HUES64 (cell line): ENCODE results near the gene KCNV2.
A peak's percentile ranks its signal among the peaks of the same experiment; 100 is the strongest.

Experiments
- H3K27ac ChIP-seq: 2 replicates; pipeline ENCODE4 v1.7.0; 2013; ENCODE audit warnings: low read depth, low read length, inconsistent platforms
- H3K27me3 ChIP-seq: 2 replicates; pipeline ENCODE4 v1.6.1; 2013; ENCODE audit warnings: mild to moderate bottlenecking, low read length; ENCODE audit not compliant: insufficient read depth
- H3K36me3 ChIP-seq: 2 replicates; pipeline ENCODE4 v1.6.1; 2013; ENCODE audit warnings: mild to moderate bottlenecking, low read length; ENCODE audit not compliant: insufficient read depth
- H3K4me1 ChIP-seq: 2 replicates; pipeline ENCODE4 v1.6.1; 2013; ENCODE audit warnings: mild to moderate bottlenecking, low read length, moderate library complexity; ENCODE audit not compliant: insufficient read depth
- H3K4me3 ChIP-seq: 2 replicates; pipeline ENCODE4 v1.5.1; 2013; ENCODE audit warnings: mild to moderate bottlenecking, low read length, moderate library complexity
- H3K9ac ChIP-seq: 2 replicates; pipeline ENCODE4 v1.6.1; 2013; ENCODE audit warnings: mild to moderate bottlenecking, low read depth, low read length
- H3K9me3 ChIP-seq: 2 replicates; pipeline ENCODE4 v1.6.1; 2013; ENCODE audit warnings: low read depth, low read length; ENCODE audit not compliant: insufficient read depth
- WGBS: fragments of 150-250, 120-280 bp; methylation state at CpG from one replicate; pipeline ENCODE4 v1.1.7; 2013; ENCODE audit warnings: missing lambda C conversion rate; 5-methylcytosine and 5-hydroxymethylcytosine counted together

KCNV2 gene

DNA sequence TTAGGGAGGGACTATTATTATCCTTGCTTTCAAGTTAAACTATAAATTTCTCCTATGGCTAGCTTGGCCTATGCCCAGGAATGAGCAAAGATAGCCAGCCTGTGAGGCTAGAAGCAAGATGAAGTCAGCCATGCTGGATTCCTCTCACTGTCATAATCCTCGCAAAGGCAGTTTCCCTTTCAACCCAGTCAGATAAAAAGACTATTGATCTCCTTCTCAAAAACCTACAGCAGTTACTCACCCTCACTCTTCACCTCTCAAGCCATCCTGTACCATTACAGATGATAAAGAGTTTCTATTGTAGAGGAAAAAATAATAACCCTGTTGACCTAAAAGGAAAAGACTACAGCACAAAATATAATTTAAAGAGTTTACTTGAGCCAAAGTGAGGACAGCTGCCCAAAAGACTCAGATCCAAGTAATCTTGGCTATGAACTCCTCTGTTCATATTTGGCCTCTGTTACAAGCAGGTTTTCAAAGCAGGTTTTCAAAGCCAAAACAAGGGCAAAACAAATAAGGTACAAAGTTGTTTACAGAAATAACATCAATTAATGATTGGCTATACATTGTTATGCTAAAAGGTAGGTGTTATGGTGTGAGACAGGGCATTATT lies 41.7 kb downstream of the KCNV2 start:
- Histone ChIP-seq H3K4me1 (peaks cover 43% of the 10 kb centered on the region), H3K27ac (peak overlapping the region; percentile 68; the same call in 1 of the 2 replicates), H3K9me3 (no peaks in the 10 kb centered on the region), H3K36me3 (peaks cover 9% of the 10 kb centered on the region), H3K9ac (no peak overlapping the region), H3K4me3 (no peak overlapping the region), H3K27me3 (no peaks in the 10 kb centered on the region)
- WGBS = 0% methylated on average over 1 of the region's 1 CpG

DNA sequence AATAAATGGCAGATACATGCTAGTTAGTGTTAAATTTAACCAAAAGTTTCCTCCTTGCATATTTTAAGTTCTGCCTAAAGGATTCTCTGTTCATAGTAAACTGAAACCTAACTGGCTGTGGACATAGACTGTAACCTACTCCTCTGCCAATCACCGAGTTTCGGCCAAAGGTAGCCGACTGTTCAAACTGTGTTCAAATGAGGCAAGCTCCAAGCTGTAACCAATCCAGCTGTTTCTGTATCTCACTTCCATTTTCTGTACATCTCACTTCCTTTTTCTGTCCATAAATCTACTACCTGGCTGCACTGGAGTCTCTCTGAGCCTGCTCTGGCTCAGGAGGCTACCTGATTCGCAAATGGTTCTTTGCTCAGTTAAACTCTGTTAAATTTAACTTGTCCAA lies 44.1 kb downstream of the KCNV2 start:
- Histone ChIP-seq H3K9me3 (no peaks in the 10 kb centered on the region), H3K4me1 (peaks cover 42% of the 10 kb centered on the region), H3K4me3 (no peak overlapping the region), H3K27ac (no peak overlapping the region), H3K36me3 (peaks cover 9% of the 10 kb centered on the region), H3K9ac (no peak overlapping the region), H3K27me3 (no peaks in the 10 kb centered on the region)
- 93% methylated on average over 4 of the region's 4 CpGs for WGBS

DNA sequence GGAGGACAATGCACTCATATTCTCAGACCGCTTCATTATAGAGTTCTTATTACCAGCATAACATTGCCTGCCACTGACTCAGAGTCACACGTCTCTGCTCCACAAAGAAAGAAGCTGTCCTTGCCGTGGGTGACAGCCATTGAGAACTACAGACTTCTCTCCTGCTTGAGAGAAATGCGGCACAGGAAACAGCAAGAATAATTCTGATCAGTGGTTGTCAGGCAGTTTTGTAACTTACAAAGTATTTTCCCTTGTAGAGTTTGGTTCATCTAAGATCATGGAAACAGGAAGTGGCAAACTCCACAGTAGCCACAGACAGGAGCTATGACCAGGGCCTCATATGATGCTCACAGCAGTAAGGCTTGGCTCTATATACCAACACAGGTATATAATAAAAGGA lies 47.0 kb downstream of the KCNV2 start:
- Histone ChIP-seq H3K36me3 (peaks cover 24% of the 10 kb centered on the region), H3K27ac (no peak overlapping the region), H3K9me3 (no peaks in the 10 kb centered on the region), H3K4me1 (peaks cover 28% of the 10 kb centered on the region), H3K4me3 (no peak overlapping the region), H3K27me3 (no peaks in the 10 kb centered on the region), H3K9ac (peak overlapping the region; percentile 21; the same call in 1 of the 2 replicates)
- 91% methylated on average over 4 of the region's 4 CpGs for WGBS

DNA sequence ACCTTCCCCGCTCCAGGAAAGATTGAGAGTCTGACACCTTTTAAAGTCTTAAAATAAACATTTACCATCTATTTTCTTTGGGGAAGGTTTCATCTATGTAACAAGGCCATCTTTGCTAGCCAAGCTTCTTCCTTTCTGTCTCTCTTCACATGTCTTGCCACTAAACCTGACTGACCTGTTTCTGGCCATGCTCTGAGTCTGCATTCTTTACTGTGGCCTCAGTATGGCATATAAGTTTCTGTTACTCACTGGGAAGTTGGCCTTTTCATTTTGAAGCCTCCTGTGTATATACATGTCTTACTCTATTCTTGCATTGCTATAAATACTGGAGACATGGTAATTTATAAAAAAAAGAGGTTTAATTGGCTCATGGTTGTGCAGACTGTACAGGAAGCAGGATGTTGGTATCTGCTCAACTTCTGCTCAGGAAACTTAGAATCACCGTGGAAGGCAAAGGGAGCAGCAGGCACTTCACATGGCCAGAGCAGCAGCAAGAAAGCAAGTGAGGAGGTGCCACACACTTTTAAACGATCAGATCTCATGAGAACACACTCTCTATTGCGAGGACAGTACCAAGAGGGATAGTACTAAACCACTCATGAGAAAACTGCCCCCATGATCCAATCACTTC lies 48.1 kb downstream of the KCNV2 start:
- H3K36me3 ChIP-seq = peaks cover 32% of the 10 kb centered on the region
- peak overlapping the region; percentile 1; the same call in 1 of the 2 replicates for H3K9ac ChIP-seq
- no peaks in the 10 kb centered on the region for H3K9me3 ChIP-seq
- no peaks in the 10 kb centered on the region for H3K27me3 ChIP-seq
- no peak overlapping the region for H3K4me3 ChIP-seq
- 86% methylated on average over 3 of the region's 4 CpGs for WGBS
- H3K27ac ChIP-seq = peak overlapping the region; percentile 11; the same call in 1 of the 2 replicates
- peaks cover 19% of the 10 kb centered on the region for H3K4me1 ChIP-seq

DNA sequence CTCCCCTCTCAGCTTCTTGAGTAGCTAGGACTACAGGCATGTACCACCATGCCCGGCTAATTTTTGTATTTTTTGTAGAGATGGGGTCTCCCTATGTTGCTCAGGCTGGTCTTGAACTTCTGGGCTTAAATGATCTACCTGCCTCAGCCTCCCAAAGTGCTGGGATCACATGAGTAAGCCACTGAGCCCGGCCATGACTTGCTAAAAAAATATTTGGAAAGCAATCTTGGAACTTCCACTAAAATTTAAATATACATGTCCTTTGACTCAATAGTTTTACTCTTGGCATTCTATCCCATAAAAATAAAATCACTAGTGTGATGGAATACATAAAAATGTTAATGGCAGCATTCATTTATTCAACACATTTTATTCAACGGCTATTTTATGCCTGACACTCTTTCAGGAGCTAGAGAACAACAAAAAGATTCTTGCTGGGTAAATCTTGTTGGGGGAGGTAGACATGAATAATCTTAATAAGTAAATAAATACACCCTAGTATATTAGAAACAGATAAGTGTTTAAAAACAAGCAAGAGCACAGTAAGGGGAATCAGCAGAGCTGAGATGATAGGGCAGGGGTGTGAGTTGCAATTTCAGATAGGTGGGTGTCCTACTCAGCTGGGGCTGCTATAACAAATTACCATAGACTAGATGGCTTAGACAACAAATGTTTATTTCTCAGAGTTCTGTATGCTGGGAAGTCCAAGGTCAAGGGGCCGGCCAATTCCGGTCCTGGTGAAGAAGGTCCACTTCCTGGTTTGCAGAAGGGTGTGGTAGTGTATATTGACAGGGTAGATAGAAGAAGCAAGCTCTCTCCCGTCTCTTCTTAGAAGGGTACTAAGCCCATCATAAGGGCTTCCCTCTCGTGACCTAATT lies 50.7 kb downstream of the KCNV2 start:
- Histone ChIP-seq H3K27me3 (no peaks in the 10 kb centered on the region), H3K4me3 (no peak overlapping the region), H3K36me3 (peaks cover 54% of the 10 kb centered on the region), H3K9ac (no peak overlapping the region), H3K27ac (no peak overlapping the region), H3K9me3 (no peaks in the 10 kb centered on the region), H3K4me1 (peaks cover 14% of the 10 kb centered on the region)
- WGBS = 94% methylated on average over 5 of the region's 7 CpGs

DNA sequence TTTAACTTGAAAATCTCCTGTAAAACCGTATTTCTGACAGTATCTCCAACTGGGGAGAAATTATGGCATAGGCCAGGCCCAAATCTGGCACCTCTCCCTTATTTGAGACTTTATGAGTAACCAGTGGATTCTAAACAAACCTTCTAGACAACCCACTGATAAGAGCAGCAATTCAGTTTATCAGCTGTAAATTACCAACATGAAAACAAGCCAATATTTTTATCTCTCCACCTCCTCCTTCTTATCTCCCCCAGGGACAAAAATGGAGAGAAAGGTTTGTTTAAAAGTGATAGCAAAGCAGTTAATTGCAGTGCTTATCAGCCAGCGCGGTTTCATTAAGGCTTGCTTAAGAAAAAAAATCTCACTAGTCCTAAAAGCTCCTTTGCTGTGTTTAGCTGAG lies 53.8 kb downstream of the KCNV2 start:
- Histone ChIP-seq H3K27me3 (no peaks in the 10 kb centered on the region), H3K36me3 (peaks cover 80% of the 10 kb centered on the region), H3K9me3 (peaks cover 15% of the 10 kb centered on the region; the same call in 1 of the 2 replicates), H3K9ac (no peak overlapping the region), H3K27ac (no peak overlapping the region), H3K4me1 (no peaks in the 10 kb centered on the region; the same call in none of the 2 replicates), H3K4me3 (no peak overlapping the region)
- WGBS = 80% methylated on average over 3 of the region's 3 CpGs

DNA sequence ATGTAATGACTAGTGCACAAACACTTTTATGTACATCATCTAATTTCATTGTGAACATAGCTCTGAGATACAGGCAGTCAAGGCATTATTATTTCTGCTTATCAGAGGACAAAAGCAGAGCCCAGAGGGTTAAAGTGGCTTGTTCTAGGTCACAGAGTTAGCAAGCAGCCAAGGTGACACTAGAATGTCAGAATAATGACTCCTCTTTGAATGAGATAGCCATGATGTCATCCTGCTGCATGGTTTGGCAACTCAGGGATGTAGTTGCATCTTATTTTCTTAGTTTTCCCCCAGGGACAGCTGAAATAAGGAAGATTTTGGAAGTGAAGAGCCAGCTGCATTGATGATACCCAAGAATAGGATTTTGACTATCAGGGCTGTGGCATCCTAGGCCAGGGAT lies 54.4 kb downstream of the KCNV2 start:
- H3K36me3 ChIP-seq = peaks cover 86% of the 10 kb centered on the region
- no peak overlapping the region for H3K4me3 ChIP-seq
- H3K4me1 ChIP-seq = no peaks in the 10 kb centered on the region; the same call in none of the 2 replicates
- no peak overlapping the region for H3K27ac ChIP-seq
- peaks cover 18% of the 10 kb centered on the region; the same call in 1 of the 2 replicates for H3K9me3 ChIP-seq
- H3K9ac ChIP-seq = no peak overlapping the region
- no peaks in the 10 kb centered on the region for H3K27me3 ChIP-seq

DNA sequence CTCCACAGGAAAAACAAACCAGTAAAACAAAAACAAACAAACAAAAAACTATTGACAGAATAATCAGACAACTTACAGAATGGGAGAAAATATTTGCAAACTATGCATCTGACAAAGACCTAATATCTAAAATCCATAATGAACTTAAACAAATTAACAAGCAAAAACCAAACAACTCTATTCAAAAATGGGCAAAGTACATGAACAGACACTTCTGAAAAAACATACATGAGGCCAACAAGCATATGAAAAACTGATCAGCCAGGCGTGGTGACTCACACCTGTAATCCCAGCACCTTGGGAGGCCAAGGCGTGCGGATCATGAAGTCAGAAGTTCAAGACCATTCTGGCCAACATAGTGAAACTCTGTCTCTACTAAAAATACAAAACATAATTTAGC lies 60.1 kb downstream of the KCNV2 start:
- Histone ChIP-seq H3K4me1 (no peaks in the 10 kb centered on the region; the same call in 1 of the 2 replicates), H3K9me3 (peaks cover 41% of the 10 kb centered on the region), H3K27me3 (no peaks in the 10 kb centered on the region), H3K9ac (no peak overlapping the region), H3K27ac (no peak overlapping the region), H3K36me3 (peaks cover 96% of the 10 kb centered on the region), H3K4me3 (no peak overlapping the region)
- WGBS = 99% methylated on average over 3 of the region's 3 CpGs

DNA sequence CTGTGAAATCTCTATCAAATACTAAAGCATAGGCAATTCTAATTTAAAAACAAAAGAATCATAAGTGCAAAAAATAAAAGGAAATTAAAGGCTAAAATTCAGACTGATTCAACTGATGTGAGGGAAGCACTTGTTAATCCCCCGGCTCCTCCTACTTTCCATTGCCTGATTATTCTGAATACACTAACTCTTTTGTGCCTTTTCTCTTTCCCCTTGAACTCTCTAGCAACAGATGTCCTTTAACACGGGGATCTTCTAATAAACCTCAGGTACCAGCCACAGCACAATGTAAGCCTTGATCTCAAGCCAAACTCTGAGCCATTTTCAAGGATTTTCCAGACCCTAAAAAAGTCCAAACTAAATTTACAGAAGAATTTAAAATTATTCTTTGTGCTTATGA lies 61.5 kb downstream of the KCNV2 start:
- Histone ChIP-seq H3K9ac (no peak overlapping the region), H3K4me3 (no peak overlapping the region), H3K36me3 (peaks cover 97% of the 10 kb centered on the region), H3K9me3 (peaks cover 38% of the 10 kb centered on the region), H3K27ac (no peak overlapping the region), H3K27me3 (no peaks in the 10 kb centered on the region), H3K4me1 (no peaks in the 10 kb centered on the region)
- 91% methylated on average over 2 of the region's 2 CpGs for WGBS
